GM12878 (cell line): ENCODE measurements around the gene BRICD5. TPM values are rescaled to one million over a fixed set of nuclear protein-coding genes. Genes with fewer than 3 reads are reported as not detected.

Experiments used
- ATAC-seq: fragments of 200-7000 bp; cut with Tn5 transposase; 3 replicates; pipeline ENCODE4 v1.9.1; 2020; ENCODE audit warnings: mild to moderate bottlenecking, moderate library complexity
- BruUV-seq: library from RNA; stranded (reverse); fragments of 400-500 nt; replicated peaks from 2 replicates; lab custom pipeline; 2021; lab: Mats Ljungman, UMichigan
- CTCF ChIA-PET: fragments of 300-600 bp; sonication (Branson Sonifier 250); formaldehyde crosslinking; extraction: SDS; loops from one replicate; lab custom pipeline; 2021; ENCODE audit warnings: inconsistent platforms; lab: Yijun Ruan, JAX
- POLR2A ChIA-PET: fragments of 350-600 bp; formaldehyde crosslinking; extraction: SDS; loops from one replicate; lab custom pipeline; 2021; ENCODE audit warnings: inconsistent platforms; lab: Charles Lee
- RAD21 ChIA-PET: fragments of 300-600 bp; sonication (Branson Sonifier 250); formaldehyde crosslinking; loops from one replicate; lab custom pipeline; 2023; ENCODE audit warnings: antibody characterized with exemption; ENCODE audit not compliant: unreplicated experiment; lab: Charles Lee
- SMC1A ChIA-PET: fragments of 300-600 bp; sonication (Branson Sonifier 250); formaldehyde crosslinking; loops from one replicate; lab custom pipeline; 2023; ENCODE audit not compliant: unreplicated experiment, uncharacterized antibody; lab: Charles Lee
- DNase-seq: peaks from one replicate; pipeline ENCODE4 v3.0.0-alpha.2; 2011; ENCODE audit warnings: low read depth, low spot score
- FAIRE-seq: peaks from 3 replicates; lab custom pipeline; 2011; peaks lifted over from hg19 to GRCh38; lab: Jason Lieb, UNC
- H2AFZ ChIP-seq: 2 replicates; pipeline ENCODE4 v1.6.0; 2011; ENCODE audit warnings: low read depth, low read length, control low read depth; ENCODE audit not compliant: control insufficient read depth
- H3K27ac ChIP-seq: 2 replicates; pipeline ENCODE4 v1.5.1; 2011; ENCODE audit warnings: control low read depth; ENCODE audit not compliant: control insufficient read depth, insufficient read depth
- H3K27me3 ChIP-seq, 2 experiments: replicated peaks in 1 of 2; 2 replicates each; pipeline versions ENCODE4 v1.6.0 to v1.6.1; 2011; ENCODE audit warnings: low read length in 1 of 2; ENCODE audit not compliant: control insufficient read depth in 2 of 2, insufficient read depth in 2 of 2
- H3K36me3 ChIP-seq, 2 experiments: 2 replicates each; pipeline ENCODE4 v1.5.1; 2011; ENCODE audit warnings: low read length in 1 of 2; ENCODE audit not compliant: control insufficient read depth in 2 of 2, insufficient read depth in 2 of 2
- H3K4me1 ChIP-seq: 2 replicates; pipeline ENCODE4 v1.6.1; 2011; ENCODE audit warnings: mild to moderate bottlenecking, low read length, moderate library complexity, mixed read lengths; ENCODE audit not compliant: control insufficient read depth, insufficient read depth
- H3K4me2 ChIP-seq: 2 replicates; pipeline ENCODE4 v1.6.0; 2011; ENCODE audit warnings: control low read depth; ENCODE audit not compliant: control insufficient read depth, insufficient read depth
- H3K4me3 ChIP-seq: fragments of 200-600 bp; sonication (generic); 2 replicates; pipeline ENCODE4 v1.5.1; 2016
- H3K79me2 ChIP-seq: 2 replicates; pipeline ENCODE4 v1.6.0; 2011; ENCODE audit warnings: low read length; ENCODE audit not compliant: control insufficient read depth, insufficient read depth
- H3K9ac ChIP-seq: 2 replicates; pipeline ENCODE4 v1.8.0; 2011; ENCODE audit warnings: low read length, control low read depth, mixed read lengths; ENCODE audit not compliant: control insufficient read depth, insufficient read depth
- H3K9me3 ChIP-seq: replicated peaks from 3 replicates; pipeline ENCODE4 v1.5.1; 2011; ENCODE audit warnings: mild to moderate bottlenecking, low read length; ENCODE audit not compliant: control insufficient read depth, insufficient read depth
- H4K20me1 ChIP-seq: 2 replicates; pipeline ENCODE4 v1.6.0; 2011; ENCODE audit not compliant: control insufficient read depth, insufficient read depth
- EGR1 ChIP-seq, 2 experiments: IDR thresholded peaks; 1 replicate in 1 of 2; 2 replicates in 1 of 2; pipeline ENCODE4 v1.6.1; 2011 to 2012; ENCODE audit warnings: low read depth in 2 of 2, low read length in 2 of 2, borderline replicate concordance in 1 of 2, mild to moderate bottlenecking in 1 of 2, moderate library complexity in 1 of 2
- IRF4 ChIP-seq: IDR thresholded peaks from 2 replicates; pipeline ENCODE4 v1.6.1; 2011; ENCODE audit warnings: low read depth, low read length
- KDM1A ChIP-seq: fragments of 200-600 bp; sonication (generic); IDR thresholded peaks from 2 replicates; pipeline ENCODE4 v1.6.1; 2016; ENCODE audit warnings: borderline replicate concordance
- NBN ChIP-seq: fragments of 450-650 bp; IDR thresholded peaks from 2 replicates; pipeline ENCODE4 v1.6.1; 2016
- NFYA ChIP-seq: IDR thresholded peaks from 2 replicates; pipeline ENCODE4 v1.6.1; 2011; ENCODE audit warnings: low read depth, mild to moderate bottlenecking, low read length, improper control_type of control experiment, borderline replicate concordance
- PAX5 ChIP-seq: IDR thresholded peaks from 2 replicates; pipeline ENCODE4 v1.6.1; 2011; ENCODE audit warnings: low read depth, low read length, borderline replicate concordance
- RB1 ChIP-seq: fragments of 450-650 bp; formaldehyde crosslinking; IDR thresholded peaks from 2 replicates; pipeline ENCODE4 v1.6.1; 2017; ENCODE audit warnings: mild to moderate bottlenecking, borderline replicate concordance
- SRF ChIP-seq, 2 experiments: IDR thresholded peaks; 2 replicates each; pipeline ENCODE4 v1.6.1; 2011; ENCODE audit warnings: low read depth in 2 of 2, low read length in 2 of 2, mild to moderate bottlenecking in 1 of 2, moderate library complexity in 1 of 2
- STAT1 ChIP-seq: fragments of 450-650 bp; conservative IDR thresholded peaks from 2 replicates; pipeline ENCODE4 v1.6.1; 2014; ENCODE audit warnings: antibody characterized with exemption, mild to moderate bottlenecking
- TBL1XR1 ChIP-seq: IDR thresholded peaks from 2 replicates; pipeline ENCODE4 v1.6.1; 2012; ENCODE audit warnings: low read depth, low read length, improper control_type of control experiment
- YBX1 ChIP-seq: fragments of 450-650 bp; IDR thresholded peaks from 2 replicates; pipeline ENCODE4 v1.6.1; 2016; ENCODE audit warnings: antibody characterized with exemption
- WGBS: methylation state at CpG from one replicate; pipeline ENCODE4 v1.1.6; 2016; ENCODE audit warnings: low lambda C conversion rate; ENCODE audit not compliant: insufficient replicate concordance, insufficient coverage; ENCODE audit errors: missing lambda C conversion rate; 5-methylcytosine and 5-hydroxymethylcytosine counted together
- in situ Hi-C: fragments of 300-500 bp; cut with MboI; formaldehyde crosslinking; loops from 9 replicates; pipeline ENCODE4 v1.14.3; 2018; ENCODE audit warnings: mixed read lengths
- intact Hi-C: fragments of 100-400 bp; cut with micrococcal nuclease; formaldehyde crosslinking; loops from one replicate; pipeline ENCODE4 v1.14.2; 2022; ENCODE audit not compliant: unreplicated experiment
- polyA plus RNA-seq, 11 experiments: library from polyadenylated mRNA; depleted of rRNA in 4 of 11; unstranded in 6 of 11; stranded (reverse) in 5 of 11; fragments of >200 nt; fragmentation: Nextera tagmentation in 4 of 11; fragmentation: Illumina TruSeq in 1 of 11; extraction: Ambion mirVana in 4 of 11; extraction: Trizol in 1 of 11; gene quantifications; 1 replicate in 1 of 11; 2 replicates in 10 of 11; pipeline versions ENCODE4 v1.2.1 to v1.2.3, GENCODE V29; 2011 to 2016; ENCODE audit warnings: inconsistent platforms in 2 of 11, missing spikeins in 2 of 11, low read depth in 1 of 11
- total RNA-seq, 4 experiments: library from RNA; depleted of rRNA in 3 of 4; stranded (reverse); fragments of >200 nt in 3 of 4; fragmentation: Illumina TruSeq in 1 of 4; extraction: Trizol in 1 of 4; gene quantifications; 2 replicates each; pipeline versions ENCODE4 v1.2.1 to v1.2.3, GENCODE V29; 2013 to 2021
- TF ChIP-seq, protein P1 (sequence below): fragments of 450-650 bp; formaldehyde crosslinking; IDR thresholded peaks from 2 replicates; pipeline ENCODE4 v1.4.0; 2020; ENCODE audit warnings: mild to moderate bottlenecking, moderate library complexity
- TF ChIP-seq, protein P2 (sequence below): fragments of 450-650 bp; IDR thresholded peaks from 2 replicates; pipeline ENCODE4 v1.6.1; 2014; ENCODE audit warnings: mild to moderate bottlenecking
- TF ChIP-seq, protein P3 (sequence below): fragments of 450-650 bp; IDR thresholded peaks from 2 replicates; pipeline ENCODE4 v1.6.1; 2017; ENCODE audit warnings: low read depth, mild to moderate bottlenecking, moderate library complexity
- TF ChIP-seq, protein P4 (sequence below): fragments of 450-650 bp; IDR thresholded peaks from 2 replicates; pipeline ENCODE4 v1.6.1; 2016; ENCODE audit warnings: mild to moderate bottlenecking

The BRICD5 gene
- total and polyA plus RNA-seq, 10 of the 15 experiments (the other 5 are each of a cell fraction or from before 2014, with no cell fraction given), result 0.58 to 11.6 (median 1.5) TPM; not detected in 1

DNA sequence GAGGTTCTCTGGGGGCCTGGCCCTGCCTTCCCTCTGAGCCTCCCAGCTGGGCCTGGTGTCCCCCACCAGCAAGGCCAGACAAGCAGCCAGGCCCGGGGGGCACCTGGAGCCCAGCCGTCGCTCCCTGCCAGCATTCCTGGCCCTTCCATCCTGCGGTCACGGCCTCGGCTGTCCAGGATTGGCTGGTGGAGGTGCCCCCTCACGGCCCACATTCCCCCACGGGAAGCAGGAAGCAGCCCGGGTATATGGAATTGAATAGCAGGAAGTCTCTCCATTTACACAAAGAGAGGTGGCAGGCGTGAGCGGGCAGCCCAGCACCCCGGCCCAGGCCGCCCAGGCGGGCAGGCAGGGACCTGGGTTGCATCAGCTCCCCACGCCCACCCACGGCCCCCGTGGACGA is 40.6 kb downstream of the BRICD5 start (continued):
- TF ChIP-seq IRF4 (no peak), RB1 (no peak), SRF (IDR thresholded peaks at IDR 0.05; ENCODE audit: low read depth in 2 of 2, low read length in 2 of 2) (no peak), TBL1XR1 (no peak), PAX5 (no peak), KDM1A (no peak)
- TF ChIP-seq, protein P1, sequence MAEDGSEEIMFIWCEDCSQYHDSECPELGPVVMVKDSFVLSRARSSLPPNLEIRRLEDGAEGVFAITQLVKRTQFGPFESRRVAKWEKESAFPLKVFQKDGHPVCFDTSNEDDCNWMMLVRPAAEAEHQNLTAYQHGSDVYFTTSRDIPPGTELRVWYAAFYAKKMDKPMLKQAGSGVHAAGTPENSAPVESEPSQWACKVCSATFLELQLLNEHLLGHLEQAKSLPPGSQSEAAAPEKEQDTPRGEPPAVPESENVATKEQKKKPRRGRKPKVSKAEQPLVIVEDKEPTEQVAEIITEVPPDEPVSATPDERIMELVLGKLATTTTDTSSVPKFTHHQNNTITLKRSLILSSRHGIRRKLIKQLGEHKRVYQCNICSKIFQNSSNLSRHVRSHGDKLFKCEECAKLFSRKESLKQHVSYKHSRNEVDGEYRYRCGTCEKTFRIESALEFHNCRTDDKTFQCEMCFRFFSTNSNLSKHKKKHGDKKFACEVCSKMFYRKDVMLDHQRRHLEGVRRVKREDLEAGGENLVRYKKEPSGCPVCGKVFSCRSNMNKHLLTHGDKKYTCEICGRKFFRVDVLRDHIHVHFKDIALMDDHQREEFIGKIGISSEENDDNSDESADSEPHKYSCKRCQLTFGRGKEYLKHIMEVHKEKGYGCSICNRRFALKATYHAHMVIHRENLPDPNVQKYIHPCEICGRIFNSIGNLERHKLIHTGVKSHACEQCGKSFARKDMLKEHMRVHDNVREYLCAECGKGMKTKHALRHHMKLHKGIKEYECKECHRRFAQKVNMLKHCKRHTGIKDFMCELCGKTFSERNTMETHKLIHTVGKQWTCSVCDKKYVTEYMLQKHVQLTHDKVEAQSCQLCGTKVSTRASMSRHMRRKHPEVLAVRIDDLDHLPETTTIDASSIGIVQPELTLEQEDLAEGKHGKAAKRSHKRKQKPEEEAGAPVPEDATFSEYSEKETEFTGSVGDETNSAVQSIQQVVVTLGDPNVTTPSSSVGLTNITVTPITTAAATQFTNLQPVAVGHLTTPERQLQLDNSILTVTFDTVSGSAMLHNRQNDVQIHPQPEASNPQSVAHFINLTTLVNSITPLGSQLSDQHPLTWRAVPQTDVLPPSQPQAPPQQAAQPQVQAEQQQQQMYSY (CRISPR knock-in tag), result no peak
- TF ChIP-seq, protein P2, sequence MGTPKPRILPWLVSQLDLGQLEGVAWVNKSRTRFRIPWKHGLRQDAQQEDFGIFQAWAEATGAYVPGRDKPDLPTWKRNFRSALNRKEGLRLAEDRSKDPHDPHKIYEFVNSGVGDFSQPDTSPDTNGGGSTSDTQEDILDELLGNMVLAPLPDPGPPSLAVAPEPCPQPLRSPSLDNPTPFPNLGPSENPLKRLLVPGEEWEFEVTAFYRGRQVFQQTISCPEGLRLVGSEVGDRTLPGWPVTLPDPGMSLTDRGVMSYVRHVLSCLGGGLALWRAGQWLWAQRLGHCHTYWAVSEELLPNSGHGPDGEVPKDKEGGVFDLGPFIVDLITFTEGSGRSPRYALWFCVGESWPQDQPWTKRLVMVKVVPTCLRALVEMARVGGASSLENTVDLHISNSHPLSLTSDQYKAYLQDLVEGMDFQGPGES, result no peak

DNA sequence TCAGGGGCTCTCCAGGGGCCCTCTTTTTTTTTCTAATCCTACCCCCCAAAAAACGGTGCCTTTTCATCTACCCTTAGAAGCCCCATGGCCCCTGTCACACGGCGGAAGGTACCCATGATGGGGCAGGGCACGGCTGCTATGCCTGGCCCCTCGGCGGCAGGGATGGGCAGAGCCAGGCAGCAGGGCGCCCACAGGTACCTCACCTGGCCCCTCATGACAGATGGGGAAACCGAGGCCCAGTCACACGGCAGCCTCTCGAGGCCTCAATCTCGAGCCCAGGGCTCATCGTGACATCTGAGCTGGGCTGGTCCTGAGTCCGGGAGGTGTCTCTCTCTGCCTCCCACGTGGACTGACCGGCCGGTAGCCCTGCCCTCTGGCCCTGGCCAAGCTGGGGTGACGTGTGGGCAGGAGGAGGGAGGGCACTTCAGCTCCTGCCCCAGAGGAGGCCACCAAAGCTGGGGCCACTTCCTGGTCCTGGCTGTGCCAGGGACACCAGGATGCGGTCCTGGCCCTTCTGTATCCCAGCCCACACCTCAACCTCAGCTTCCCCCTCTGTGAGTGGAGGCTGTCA is 43.5 kb downstream of the BRICD5 start:
- WGBS, result 96% methylated on average over 18 of the region's 18 CpGs
- FAIRE-seq, result no peak
- no peak overlapping the region for H3K27ac ChIP-seq
- no peak overlapping the region for H3K9ac ChIP-seq
- DNase-seq, result no peak
- ATAC-seq, result no peak
- no peak overlapping the region for H3K4me2 ChIP-seq
- no peaks in the 10 kb centered on the region; the same call in 2 of the 3 replicates for H3K9me3 ChIP-seq
- POLR2A ChIA-PET, result no interaction called here
- intact Hi-C loops (no loop called here), in situ Hi-C loops (no loop called here)
- H2AFZ ChIP-seq, result no peak overlapping the region
- H3K4me3 ChIP-seq, result no peak overlapping the region
- RAD21 ChIA-PET, result no interaction called here
- SMC1A ChIA-PET, result no interaction called here
- H4K20me1 ChIP-seq, result no peaks in the 10 kb centered on the region
- H3K4me1 ChIP-seq, result no peaks in the 10 kb centered on the region
- no peaks in the 10 kb centered on the region for H3K27me3 ChIP-seq
- peaks cover 6 to 25% of the 10 kb centered on the region in 2 experiments; a peak in 3 of 4 replicates for H3K36me3 ChIP-seq
- no TSS peak for BruUV-seq
- CTCF ChIA-PET, result no interaction called here
- peaks cover 14% of the 10 kb centered on the region for H3K79me2 ChIP-seq
- no peak for TF ChIP-seq RB1
- TF ChIP-seq STAT1, result no peak
- TF ChIP-seq EGR1 (IDR thresholded peaks at IDR 0.05; ENCODE audit: borderline replicate concordance in 1 of 2, low read depth in 2 of 2, low read length in 2 of 2), result no peak
- TF ChIP-seq NFYA, result no peak
- TF ChIP-seq, protein P3, sequence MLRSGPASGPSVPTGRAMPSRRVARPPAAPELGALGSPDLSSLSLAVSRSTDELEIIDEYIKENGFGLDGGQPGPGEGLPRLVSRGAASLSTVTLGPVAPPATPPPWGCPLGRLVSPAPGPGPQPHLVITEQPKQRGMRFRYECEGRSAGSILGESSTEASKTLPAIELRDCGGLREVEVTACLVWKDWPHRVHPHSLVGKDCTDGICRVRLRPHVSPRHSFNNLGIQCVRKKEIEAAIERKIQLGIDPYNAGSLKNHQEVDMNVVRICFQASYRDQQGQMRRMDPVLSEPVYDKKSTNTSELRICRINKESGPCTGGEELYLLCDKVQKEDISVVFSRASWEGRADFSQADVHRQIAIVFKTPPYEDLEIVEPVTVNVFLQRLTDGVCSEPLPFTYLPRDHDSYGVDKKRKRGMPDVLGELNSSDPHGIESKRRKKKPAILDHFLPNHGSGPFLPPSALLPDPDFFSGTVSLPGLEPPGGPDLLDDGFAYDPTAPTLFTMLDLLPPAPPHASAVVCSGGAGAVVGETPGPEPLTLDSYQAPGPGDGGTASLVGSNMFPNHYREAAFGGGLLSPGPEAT, result no peak
- no peak for TF ChIP-seq YBX1
- TF ChIP-seq, protein P4, sequence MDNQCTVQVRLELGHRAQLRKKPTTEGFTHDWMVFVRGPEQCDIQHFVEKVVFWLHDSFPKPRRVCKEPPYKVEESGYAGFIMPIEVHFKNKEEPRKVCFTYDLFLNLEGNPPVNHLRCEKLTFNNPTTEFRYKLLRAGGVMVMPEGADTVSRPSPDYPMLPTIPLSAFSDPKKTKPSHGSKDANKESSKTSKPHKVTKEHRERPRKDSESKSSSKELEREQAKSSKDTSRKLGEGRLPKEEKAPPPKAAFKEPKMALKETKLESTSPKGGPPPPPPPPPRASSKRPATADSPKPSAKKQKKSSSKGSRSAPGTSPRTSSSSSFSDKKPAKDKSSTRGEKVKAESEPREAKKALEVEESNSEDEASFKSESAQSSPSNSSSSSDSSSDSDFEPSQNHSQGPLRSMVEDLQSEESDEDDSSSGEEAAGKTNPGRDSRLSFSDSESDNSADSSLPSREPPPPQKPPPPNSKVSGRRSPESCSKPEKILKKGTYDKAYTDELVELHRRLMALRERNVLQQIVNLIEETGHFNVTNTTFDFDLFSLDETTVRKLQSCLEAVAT, result no peak
- no peak for TF ChIP-seq NBN
